ENCODE measurements around the gene BLTP1.

The BLTP1 gene

GRCh38 chr4:122119739-122120138 lies 32.4 kb upstream of the BLTP1 start:
- no peak overlapping the region for H3K4me3 ChIP-seq (ENCODE audit: low read depth, low read length)
- TF ChIP-seq, protein P1, sequence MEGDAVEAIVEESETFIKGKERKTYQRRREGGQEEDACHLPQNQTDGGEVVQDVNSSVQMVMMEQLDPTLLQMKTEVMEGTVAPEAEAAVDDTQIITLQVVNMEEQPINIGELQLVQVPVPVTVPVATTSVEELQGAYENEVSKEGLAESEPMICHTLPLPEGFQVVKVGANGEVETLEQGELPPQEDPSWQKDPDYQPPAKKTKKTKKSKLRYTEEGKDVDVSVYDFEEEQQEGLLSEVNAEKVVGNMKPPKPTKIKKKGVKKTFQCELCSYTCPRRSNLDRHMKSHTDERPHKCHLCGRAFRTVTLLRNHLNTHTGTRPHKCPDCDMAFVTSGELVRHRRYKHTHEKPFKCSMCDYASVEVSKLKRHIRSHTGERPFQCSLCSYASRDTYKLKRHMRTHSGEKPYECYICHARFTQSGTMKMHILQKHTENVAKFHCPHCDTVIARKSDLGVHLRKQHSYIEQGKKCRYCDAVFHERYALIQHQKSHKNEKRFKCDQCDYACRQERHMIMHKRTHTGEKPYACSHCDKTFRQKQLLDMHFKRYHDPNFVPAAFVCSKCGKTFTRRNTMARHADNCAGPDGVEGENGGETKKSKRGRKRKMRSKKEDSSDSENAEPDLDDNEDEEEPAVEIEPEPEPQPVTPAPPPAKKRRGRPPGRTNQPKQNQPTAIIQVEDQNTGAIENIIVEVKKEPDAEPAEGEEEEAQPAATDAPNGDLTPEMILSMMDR (IDR thresholded peaks at IDR 0.05; ENCODE audit: low read depth, low read length), result no peak
- no peak for TF ChIP-seq MAX (IDR thresholded peaks at IDR 0.05; ENCODE audit: low read depth, low read length)
- no peak for TF ChIP-seq POLR2A (IDR thresholded peaks at IDR 0.05; ENCODE audit: extremely low read depth, insufficient read length)
- no peak for TF ChIP-seq MYC (IDR thresholded peaks at IDR 0.05; ENCODE audit: low read depth, low read length)
- no peak for DNase-seq (ENCODE audit: low read depth)

DNA sequence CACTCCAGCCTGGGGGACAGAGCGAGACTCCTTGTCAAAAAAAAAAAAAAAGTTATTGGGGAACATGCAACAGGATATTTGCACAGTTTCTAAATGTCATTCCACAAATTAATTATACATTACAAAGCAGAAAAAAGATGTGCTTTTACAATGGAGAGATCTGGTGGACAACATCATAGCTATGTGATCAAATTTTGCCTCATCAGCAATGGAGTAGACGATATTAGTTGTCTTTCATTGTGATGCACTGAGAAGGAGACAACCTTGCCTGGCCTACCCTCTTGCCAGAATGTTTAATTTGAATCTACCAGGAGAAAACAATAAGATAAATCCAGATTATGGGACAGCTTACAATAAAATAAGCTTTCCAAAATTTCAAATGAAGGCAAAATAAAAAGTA lies 30.5 kb upstream of the BLTP1 start:
- TF ChIP-seq, protein P1 (IDR thresholded peaks at IDR 0.05; ENCODE audit: low read depth, low read length), result no peak
- TF ChIP-seq POLR2A (IDR thresholded peaks at IDR 0.05; ENCODE audit: extremely low read depth, insufficient read length), result no peak
- no peak for TF ChIP-seq MAX (IDR thresholded peaks at IDR 0.05; ENCODE audit: low read depth, low read length)
- TF ChIP-seq MYC (IDR thresholded peaks at IDR 0.05; ENCODE audit: low read depth, low read length), result no peak
- DNase-seq (ENCODE audit: low read depth), result no peak
- no peak overlapping the region for H3K4me3 ChIP-seq (ENCODE audit: low read depth, low read length)

DNA sequence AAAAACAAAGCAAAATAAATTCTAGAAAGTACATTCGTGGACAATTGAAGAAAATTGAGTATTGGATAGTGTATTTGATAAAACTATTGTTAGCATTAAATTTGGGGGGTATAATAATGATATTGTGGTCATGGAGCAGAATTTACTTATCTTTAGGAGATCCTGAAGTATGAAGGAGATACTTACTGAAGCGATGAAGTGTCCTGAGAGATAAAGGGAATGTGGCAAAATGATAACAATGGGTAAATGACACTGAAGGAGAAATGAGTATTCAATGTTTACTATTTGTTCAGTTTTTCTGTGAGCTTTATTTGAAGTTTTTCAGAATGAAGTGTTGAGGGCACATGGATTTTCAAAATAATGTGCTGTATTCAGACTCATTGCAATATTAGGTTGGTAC lies 30.0 kb upstream of the BLTP1 start:
- H3K4me3 ChIP-seq (ENCODE audit: low read depth, low read length), result no peak overlapping the region
- no peak for DNase-seq (ENCODE audit: low read depth)
- TF ChIP-seq MYC (IDR thresholded peaks at IDR 0.05; ENCODE audit: low read depth, low read length) (no peak), POLR2A (IDR thresholded peaks at IDR 0.05; ENCODE audit: extremely low read depth, insufficient read length) (no peak)

- TF ChIP-seq POLR2A (IDR thresholded peaks at IDR 0.05; ENCODE audit: extremely low read depth, insufficient read length) (no peak), MAX (IDR thresholded peaks at IDR 0.05; ENCODE audit: low read depth, low read length) (no peak), MYC (IDR thresholded peaks at IDR 0.05; ENCODE audit: low read depth, low read length) (no peak)
- TF ChIP-seq, protein P1 (IDR thresholded peaks at IDR 0.05; ENCODE audit: low read depth, low read length), result no peak
- H3K4me3 ChIP-seq (ENCODE audit: low read depth, low read length), result no peak overlapping the region
- no peak for DNase-seq (ENCODE audit: low read depth)
Measured at GRCh38 chr4:122129061-122129460, 23.1 kb upstream of the BLTP1 start.

DNA sequence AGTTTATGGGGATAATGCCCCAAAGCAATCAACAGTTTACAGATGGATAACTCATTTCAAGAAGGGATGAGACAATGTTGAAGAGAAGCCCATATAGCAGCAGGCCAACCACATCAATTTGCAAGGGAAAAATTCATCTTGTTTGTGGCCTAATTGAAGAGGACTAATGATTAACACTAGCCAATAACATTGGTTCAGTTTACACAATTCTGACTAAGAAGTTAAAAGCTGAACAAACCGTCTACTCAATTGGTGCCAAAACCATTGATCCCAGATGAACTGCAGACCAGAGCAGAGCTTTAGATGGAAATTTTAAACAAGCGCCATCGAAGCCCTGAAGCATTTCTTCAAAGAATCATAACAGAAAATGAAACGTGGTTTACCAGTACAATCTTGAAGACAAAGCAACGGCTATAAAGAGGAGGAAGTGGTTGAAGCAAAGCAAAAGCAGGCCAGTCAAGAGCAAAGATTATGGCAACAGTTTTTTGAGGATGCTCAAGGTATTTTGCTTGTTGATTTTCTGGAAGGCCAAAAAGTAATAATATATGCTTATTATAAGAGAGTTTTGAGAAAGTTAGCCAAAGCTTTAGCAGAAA lies 20.5 kb upstream of the BLTP1 start:
- DNase-seq (ENCODE audit: low read depth), result no peak
- H3K4me3 ChIP-seq (ENCODE audit: low read depth, low read length), result no peak overlapping the region
- TF ChIP-seq MAX (IDR thresholded peaks at IDR 0.05; ENCODE audit: low read depth, low read length), result no peak
- TF ChIP-seq, protein P1 (IDR thresholded peaks at IDR 0.05; ENCODE audit: low read depth, low read length), result no peak
- no peak for TF ChIP-seq MYC (IDR thresholded peaks at IDR 0.05; ENCODE audit: low read depth, low read length)
- TF ChIP-seq POLR2A (IDR thresholded peaks at IDR 0.05; ENCODE audit: extremely low read depth, insufficient read length), result no peak

DNA sequence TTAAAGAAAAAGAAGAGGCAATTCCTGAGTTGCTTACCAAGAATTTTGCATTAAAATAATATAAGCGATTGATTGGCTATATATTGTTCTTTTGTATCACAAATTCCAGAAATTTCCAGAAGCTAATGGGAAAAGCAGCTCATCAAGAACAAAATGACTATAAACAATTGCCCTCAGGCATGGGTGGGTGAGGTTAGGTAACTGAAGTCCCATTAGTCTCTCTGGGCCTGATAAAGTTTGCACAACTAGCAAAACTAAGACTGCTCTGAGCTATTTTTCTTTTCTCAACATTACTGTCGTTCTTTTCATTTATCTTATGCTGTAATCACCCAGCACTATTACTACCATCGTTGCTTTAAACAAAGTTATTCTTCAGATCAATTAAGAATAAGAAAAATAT lies 19.2 kb upstream of the BLTP1 start:
- TF ChIP-seq, protein P1 (IDR thresholded peaks at IDR 0.05; ENCODE audit: low read depth, low read length), result no peak
- TF ChIP-seq MAX (IDR thresholded peaks at IDR 0.05; ENCODE audit: low read depth, low read length) (no peak), POLR2A (IDR thresholded peaks at IDR 0.05; ENCODE audit: extremely low read depth, insufficient read length) (no peak), MYC (IDR thresholded peaks at IDR 0.05; ENCODE audit: low read depth, low read length) (no peak)
- DNase-seq (ENCODE audit: low read depth), result no peak
- H3K4me3 ChIP-seq (ENCODE audit: low read depth, low read length), result no peak overlapping the region

Measured in NB4 (cell line).